Endometrial microvascular endothelial cells (primary cell): ENCODE data around the gene CCND1. TPM values are rescaled to one million over a fixed set of nuclear protein-coding genes. Genes with fewer than 3 reads are reported as not detected.
"Not testable (repeated sequence)": the region's sequence is repeated elsewhere in the genome, so short reads cannot be mapped to it uniquely, and the experiment has no call there.

Experiments used
- in situ Hi-C: cut with HindIII; loops from 2 replicates; pipeline ENCODE4 v1.10.0; 2017; ENCODE audit warnings: low sequenced_read_pairs, low pct_unique_long_range_greater_than_20kb; ENCODE audit errors: inconsistent ontology term
- total RNA-seq: library from RNA; depleted of rRNA; stranded (reverse); fragments of >200 nt; gene quantifications from one replicate; pipeline ENCODE4 v1.2.3, GENCODE V29; 2015; ENCODE audit errors: inconsistent ontology term

The CCND1 gene
- total RNA-seq, 1 donor from 2014 or later = 339 TPM

GRCh38 chr11:69674267-69674885 lies 33.4 kb downstream of the CCND1 start:
- in situ Hi-C loops = loop anchor here (25.0 kb wide), 1 partner anchor 562 kb away; no protein-coding TSS in a partner anchor

DNA sequence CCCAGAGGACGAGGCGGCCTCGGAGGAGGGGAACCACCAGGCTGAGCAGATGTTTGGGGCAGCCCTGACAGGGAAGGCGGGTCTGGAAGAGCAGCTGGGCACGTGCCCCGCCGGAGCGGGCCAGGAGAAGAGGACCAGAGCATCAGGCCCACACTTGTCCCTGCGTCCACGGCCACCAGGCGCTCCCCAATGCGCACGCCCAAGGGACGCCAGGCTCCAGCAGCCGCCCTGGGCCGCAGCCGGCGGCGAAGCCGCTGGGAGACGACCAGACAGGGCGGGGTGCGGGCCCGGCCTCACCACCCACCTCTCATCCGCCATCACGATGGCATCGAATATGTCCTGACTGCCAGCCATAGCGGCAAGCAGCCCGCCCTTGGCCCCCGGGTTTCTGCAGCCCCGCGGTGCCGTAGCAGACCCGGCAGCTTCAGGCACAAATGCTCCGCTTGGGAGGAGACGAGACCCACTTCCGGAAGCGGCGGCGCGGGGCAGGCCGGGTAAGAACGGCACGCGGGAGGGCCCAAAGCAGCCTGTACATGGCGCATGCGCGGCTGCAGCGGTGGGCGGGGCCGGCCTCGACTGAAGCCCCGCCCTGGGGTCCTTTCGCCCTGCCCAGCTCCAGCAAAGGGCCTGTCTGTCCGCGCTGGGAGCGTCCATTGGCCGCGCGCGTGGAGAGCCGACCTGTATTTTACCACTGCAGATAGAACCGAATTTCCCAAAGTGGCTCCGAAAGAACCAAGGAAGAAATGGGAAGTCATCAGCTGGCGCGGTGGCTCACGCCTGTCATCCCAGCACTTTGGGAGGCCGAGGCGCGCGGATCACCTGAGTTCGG lies 34.1 kb downstream of the CCND1 start, which contains the start of gene LTO1:
Gene LTO1, minus strand, starts transcription at position 468 of the 829 bp plus-strand sequence. Its CDS starts 114 bp downstream, at position 354.
- in situ Hi-C loops = loop anchor here (25.0 kb wide), 1 partner anchor 563 kb away; no protein-coding TSS in a partner anchor

GRCh38 chr11:69677749-69678148 lies 36.8 kb downstream of the CCND1 start:
- in situ Hi-C loops = no loop called here

- in situ Hi-C loops = no loop called here
These were observed 39.7 kb downstream of the CCND1 start for GRCh38 chr11:69680688-69681087.

- in situ Hi-C loops = no loop called here
These were observed 41.3 kb downstream of the CCND1 start for GRCh38 chr11:69682221-69682620.

DNA sequence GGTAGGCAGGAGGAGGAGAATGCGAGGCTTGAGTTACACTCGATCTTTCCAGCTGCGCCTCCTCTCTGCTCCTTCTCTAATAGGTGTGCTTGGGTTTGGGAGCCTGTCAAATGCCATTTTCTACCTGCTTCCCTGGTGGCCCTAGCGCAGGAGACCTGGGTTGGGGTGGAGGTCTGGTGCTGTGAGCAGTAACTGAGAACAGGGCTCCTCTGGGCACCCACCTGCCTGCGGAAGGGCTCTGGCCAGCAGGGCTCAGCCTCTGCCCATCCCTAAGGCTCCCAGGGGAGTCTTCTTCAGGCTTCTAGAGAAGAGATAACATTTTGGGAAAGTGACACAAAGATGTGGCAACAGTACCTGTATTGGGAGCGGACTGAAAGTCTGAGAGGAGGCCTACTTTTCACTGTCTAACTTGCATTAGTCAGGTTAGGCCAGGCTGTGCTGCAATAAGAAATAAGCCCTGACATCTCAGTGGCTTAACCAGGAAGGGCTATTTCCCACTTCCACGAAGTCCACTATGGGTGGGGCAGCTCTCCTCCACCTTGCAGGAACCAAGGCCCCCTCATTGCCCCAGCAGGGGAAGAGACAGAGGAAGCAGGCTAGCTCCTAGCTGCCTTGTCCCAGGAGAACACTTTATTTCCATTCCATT lies 41.8 kb downstream of the CCND1 start:
- in situ Hi-C loops = no loop called here

DNA sequence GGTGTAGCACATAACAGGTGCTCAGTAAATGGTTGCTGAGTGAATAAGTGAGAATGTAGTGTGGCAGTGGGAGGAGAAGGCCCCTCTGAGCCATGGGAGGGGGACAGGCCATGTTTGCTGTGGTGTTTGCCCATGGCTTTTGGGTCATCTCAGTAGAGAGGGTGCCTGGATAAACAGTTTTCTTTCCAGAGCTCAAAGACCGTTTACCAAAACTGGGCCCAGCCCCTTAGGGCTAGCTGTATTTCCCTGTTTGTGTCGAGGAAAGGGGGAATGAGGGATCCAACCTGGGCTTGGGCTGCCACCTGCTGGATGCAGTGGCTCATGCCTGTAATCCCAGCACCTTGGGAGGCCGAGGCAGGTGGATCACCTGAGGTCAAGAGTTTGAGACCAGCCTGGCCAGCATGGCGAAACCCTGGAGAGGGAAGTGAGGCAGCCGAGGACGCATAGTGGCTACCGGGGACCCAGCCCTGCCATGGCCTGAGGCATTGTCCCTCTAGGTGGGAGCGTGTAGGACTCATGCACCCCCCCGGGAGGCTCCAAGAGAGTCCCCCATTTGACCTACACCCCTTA lies 42.9 kb downstream of the CCND1 start:
- in situ Hi-C loops = no loop called here

- in situ Hi-C loops = no loop called here
These were observed 43.7 kb downstream of the CCND1 start for GRCh38 chr11:69684651-69685050.

- in situ Hi-C loops = no loop called here
These were observed 44.4 kb downstream of the CCND1 start for GRCh38 chr11:69685348-69685747.

GRCh38 chr11:69686452-69686851 lies 45.5 kb downstream of the CCND1 start:
- in situ Hi-C loops = no loop called here

GRCh38 chr11:69686856-69687255 lies 45.9 kb downstream of the CCND1 start:
- in situ Hi-C loops = no loop called here

GRCh38 chr11:69687969-69688771 lies 47.2 kb downstream of the CCND1 start:
- in situ Hi-C loops = not testable (repeated sequence)

DNA sequence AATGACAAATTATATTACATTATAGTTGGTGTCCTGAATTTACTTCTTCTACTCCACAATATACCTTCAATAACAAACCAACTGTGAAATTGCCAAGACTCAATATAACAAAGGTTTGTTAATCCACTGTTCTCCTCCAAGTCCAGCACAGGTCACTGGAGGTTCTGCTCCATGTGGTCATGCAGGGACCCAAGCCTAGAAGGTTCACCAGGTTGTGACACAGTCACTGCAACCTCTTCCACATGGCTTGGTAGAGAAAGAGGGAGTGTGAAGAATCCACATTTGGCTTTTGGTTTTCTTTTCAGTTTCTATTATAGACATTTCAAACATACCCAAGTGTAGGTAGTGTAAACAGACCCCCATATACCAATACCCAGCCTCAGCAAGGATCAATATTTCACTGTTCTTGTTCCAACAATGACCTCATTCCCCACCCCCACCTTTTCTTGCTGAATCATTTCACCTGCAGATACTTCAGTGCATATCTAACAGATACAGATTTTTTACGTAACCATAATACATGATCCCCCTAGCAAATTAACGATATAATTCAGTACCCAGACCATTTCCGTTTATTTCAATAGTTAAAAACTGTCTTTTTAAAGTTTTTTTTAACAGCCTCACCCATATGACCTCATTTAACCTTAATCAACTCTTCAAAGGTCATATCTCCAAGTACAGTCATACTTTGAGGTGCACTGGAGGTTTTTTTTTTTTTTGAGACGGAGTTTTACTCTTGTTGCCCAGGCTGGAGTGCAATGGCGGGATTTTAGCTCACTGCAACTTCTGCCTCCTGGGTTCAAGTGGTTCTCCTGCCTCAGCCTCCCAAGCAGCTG lies 48.7 kb downstream of the CCND1 start:
- in situ Hi-C loops = no loop called here

GRCh38 chr11:69691463-69691862 lies 50.5 kb downstream of the CCND1 start:
- in situ Hi-C loops = no loop called here

DNA sequence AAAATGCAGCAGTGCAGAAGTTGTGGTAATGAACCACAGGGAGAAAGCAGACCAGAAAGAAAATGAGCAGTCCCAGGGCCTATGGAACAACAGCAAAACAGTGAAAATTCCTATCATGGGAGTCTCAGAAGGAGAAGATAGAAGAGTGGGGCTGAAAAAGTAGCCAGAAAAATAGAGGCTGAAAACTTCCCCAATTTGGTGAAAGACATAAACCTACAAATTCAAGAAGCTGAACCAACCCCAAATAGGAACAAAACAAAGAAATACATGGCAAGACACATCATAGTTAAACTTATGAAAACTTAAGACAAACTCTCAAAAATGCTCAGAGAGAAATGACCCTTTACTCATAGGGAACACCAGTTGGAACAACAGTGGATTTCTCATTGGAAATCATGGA lies 51.5 kb downstream of the CCND1 start:
- in situ Hi-C loops = no loop called here

GRCh38 chr11:69694781-69695180 lies 53.8 kb downstream of the CCND1 start:
- in situ Hi-C loops = no loop called here

GRCh38 chr11:69695581-69695980 lies 54.6 kb downstream of the CCND1 start:
- in situ Hi-C loops = no loop called here

DNA sequence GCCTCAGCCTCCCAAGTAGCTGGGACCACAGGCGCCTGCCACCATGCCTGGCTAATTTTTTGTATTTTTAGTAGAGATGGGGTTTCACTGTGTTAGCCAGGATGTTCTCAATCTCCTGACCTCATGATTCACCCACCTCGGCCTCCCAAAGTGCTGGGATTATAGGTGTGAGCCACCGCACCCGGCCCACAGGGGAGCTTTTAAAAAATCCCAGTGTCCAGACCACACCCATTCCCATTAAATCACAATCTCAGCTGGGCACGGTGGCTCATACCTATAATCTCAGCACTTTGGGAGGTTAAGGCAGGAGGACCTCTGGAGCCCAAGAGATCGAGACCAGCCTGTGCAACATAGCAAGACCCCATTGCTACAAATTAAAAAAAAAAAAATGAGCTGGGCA lies 55.0 kb downstream of the CCND1 start:
- in situ Hi-C loops = not testable (repeated sequence)
